Brain microvascular endothelial cell (primary cell): ENCODE data around the gene SEPTIN5.
A peak's percentile ranks its signal among the peaks of the same experiment; 100 is the strongest.

ENCODE experiments used
- DNase-seq: peaks from one replicate; pipeline ENCODE4 v3.0.0-alpha.2; 2020
- H3K27ac ChIP-seq: fragments of 250-450 bp; sonication (Bioruptor Pico); 2 replicates; pipeline ENCODE4 v1.5.1; 2020; ENCODE audit warnings: mild to moderate bottlenecking, moderate library complexity
- H3K27me3 ChIP-seq: fragments of 250-450 bp; sonication (Bioruptor Pico); replicated peaks from 2 replicates; pipeline ENCODE4 v1.5.1; 2020; ENCODE audit warnings: mild to moderate bottlenecking
- H3K36me3 ChIP-seq: fragments of 250-450 bp; sonication (Bioruptor Pico); replicated peaks from 2 replicates; pipeline ENCODE4 v1.5.1; 2020; ENCODE audit warnings: mild to moderate bottlenecking
- H3K4me3 ChIP-seq: 2 replicates; pipeline ENCODE4 v1.5.1; 2011; ENCODE audit warnings: low read depth, mild to moderate bottlenecking, control low read depth, low read length, moderate library complexity
- CTCF ChIP-seq: IDR thresholded peaks from 2 replicates; pipeline ENCODE4 v1.5.1; 2011; ENCODE audit warnings: low read depth, mild to moderate bottlenecking, moderate library complexity, low read length, control low read depth, inconsistent platforms; ENCODE audit errors: missing control alignments
- in situ Hi-C: cut with HindIII; loops from 2 replicates; pipeline ENCODE4 v1.10.0; 2017; ENCODE audit warnings: low sequenced_read_pairs, low pct_ligation_motif_present

Gene SEPTIN5

GRCh38 chr22:19757985-19758895 is 43.9 kb downstream of the SEPTIN5 start:
- H3K4me3 ChIP-seq, result no peak overlapping the region
- H3K36me3 ChIP-seq, result no peaks in the 10 kb centered on the region
- peaks cover 89% of the 10 kb centered on the region for H3K27me3 ChIP-seq
- in situ Hi-C loops, result no loop called here
- no peak for DNase-seq
- no peak for TF ChIP-seq CTCF
- no peak overlapping the region for H3K27ac ChIP-seq

- in situ Hi-C loops, result no loop called here
- H3K4me3 ChIP-seq, result no peak overlapping the region
- DNase-seq, result no peak
Observed at GRCh38 chr22:19758896-19759426, 44.7 kb downstream of the SEPTIN5 start.

GRCh38 chr22:19759427-19760057 is 45.2 kb downstream of the SEPTIN5 start:
- H3K4me3 ChIP-seq, result no peak overlapping the region
- DNase-seq, result no peak

More at GRCh38 chr22:19758896-19759426, 44.7 kb downstream of the SEPTIN5 start:
- TF ChIP-seq CTCF, result no peak
- Histone ChIP-seq H3K36me3 (no peaks in the 10 kb centered on the region), H3K27me3 (peaks cover 88% of the 10 kb centered on the region), H3K27ac (no peak overlapping the region)

GRCh38 chr22:19760058-19760950 is 46.0 kb downstream of the SEPTIN5 start, which contains the start of gene TBX1:
TSS of gene TBX1 (plus strand) at chr22:19760778. CDS start at chr22:19760844, 66 bp downstream.
- Histone ChIP-seq H3K27ac (no peak within 1 kb of the TSS), H3K4me3 (peak within 1 kb of the TSS; percentile 17), H3K27me3 (peaks cover 85% of the 10 kb centered on the region), H3K36me3 (no peaks in the 10 kb centered on the region)
- in situ Hi-C loops, result no loop called here
- no peak for TF ChIP-seq CTCF
- DNase-seq, result no peak

More at GRCh38 chr22:19759427-19760057, 45.2 kb downstream of the SEPTIN5 start:
- Histone ChIP-seq H3K27ac (no peak overlapping the region), H3K36me3 (no peaks in the 10 kb centered on the region), H3K27me3 (peaks cover 86% of the 10 kb centered on the region)
- no peak for TF ChIP-seq CTCF
- in situ Hi-C loops, result no loop called here

GRCh38 chr22:19760951-19761724 is 46.8 kb downstream of the SEPTIN5 start:
- peaks cover 83% of the 10 kb centered on the region for H3K27me3 ChIP-seq
- DNase-seq, result no peak
- H3K36me3 ChIP-seq, result no peaks in the 10 kb centered on the region
- in situ Hi-C loops, result no loop called here
- peak overlapping the region; percentile 17 for H3K4me3 ChIP-seq
- no peak overlapping the region for H3K27ac ChIP-seq
- no peak for TF ChIP-seq CTCF
